ENCODE results near the gene RPL12. TPM values are rescaled to one million over a fixed set of nuclear protein-coding genes. Genes with fewer than 3 reads are reported as not detected.

Gene RPL12
- total RNA-seq = 1,000 to 10,000 TPM in 1 of 2 donors, 100 to 1,000 TPM in 1; 442 to 1,810 TPM
- polyA plus RNA-seq (ENCODE audit: insufficient read length in 2 of 2) = 1,000 to 10,000 TPM in 1 of 2 donors, 100 to 1,000 TPM in 1; 996 to 1,029 TPM
- long read RNA-seq, donor 1, transcript RPL12-201 (7 exons, 633 nt) = major isoform, 665 of 1,763 reads
- long read RNA-seq, donor 1, transcript RPL12-203 (4 exons, 2,275 nt) = minor isoform, 221 of 1,763 reads
- long read RNA-seq, donor 1, partial matches to known transcripts = 862 of 1,763 reads
- long read RNA-seq, donor 1, other reads (novel, unspliced or antisense) = 13 of 1,763 reads
- long read RNA-seq, donor 2, transcript RPL12-203 (4 exons, 2,275 nt) = minor isoform, 126 of 786 reads
- long read RNA-seq, donor 2, transcript RPL12-201 (7 exons, 633 nt) = major isoform, 379 of 786 reads
- long read RNA-seq, donor 2, partial matches to known transcripts = 258 of 786 reads
- long read RNA-seq, donor 2, other reads (novel, unspliced or antisense) = 21 of 786 reads
- long read RNA-seq, donor 3, transcript RPL12-201 (7 exons, 633 nt) = major isoform, 466 of 1,052 reads
- long read RNA-seq, donor 3, transcript RPL12-203 (4 exons, 2,275 nt) = minor isoform, 188 of 1,052 reads
- long read RNA-seq, donor 3, partial matches to known transcripts = 387 of 1,052 reads
- long read RNA-seq, donor 3, other reads (novel, unspliced or antisense) = 10 of 1,052 reads
- long read RNA-seq, donor 4, transcript RPL12-201 (7 exons, 633 nt) = major isoform, 2,834 of 6,874 reads
- long read RNA-seq, donor 4, transcript RPL12-203 (4 exons, 2,275 nt) = minor isoform, 909 of 6,874 reads
- long read RNA-seq, donor 4, transcript RPL12-202 (2 exons, 344 nt) = minor isoform, 11 of 6,874 reads
- long read RNA-seq, donor 4, transcript RPL12-204 (7 exons, 864 nt) = minor isoform, 33 of 6,874 reads
- long read RNA-seq, donor 4, partial matches to known transcripts = 2,905 of 6,874 reads
- long read RNA-seq, donor 4, other reads (novel, unspliced or antisense) = 182 of 6,874 reads

DNA sequence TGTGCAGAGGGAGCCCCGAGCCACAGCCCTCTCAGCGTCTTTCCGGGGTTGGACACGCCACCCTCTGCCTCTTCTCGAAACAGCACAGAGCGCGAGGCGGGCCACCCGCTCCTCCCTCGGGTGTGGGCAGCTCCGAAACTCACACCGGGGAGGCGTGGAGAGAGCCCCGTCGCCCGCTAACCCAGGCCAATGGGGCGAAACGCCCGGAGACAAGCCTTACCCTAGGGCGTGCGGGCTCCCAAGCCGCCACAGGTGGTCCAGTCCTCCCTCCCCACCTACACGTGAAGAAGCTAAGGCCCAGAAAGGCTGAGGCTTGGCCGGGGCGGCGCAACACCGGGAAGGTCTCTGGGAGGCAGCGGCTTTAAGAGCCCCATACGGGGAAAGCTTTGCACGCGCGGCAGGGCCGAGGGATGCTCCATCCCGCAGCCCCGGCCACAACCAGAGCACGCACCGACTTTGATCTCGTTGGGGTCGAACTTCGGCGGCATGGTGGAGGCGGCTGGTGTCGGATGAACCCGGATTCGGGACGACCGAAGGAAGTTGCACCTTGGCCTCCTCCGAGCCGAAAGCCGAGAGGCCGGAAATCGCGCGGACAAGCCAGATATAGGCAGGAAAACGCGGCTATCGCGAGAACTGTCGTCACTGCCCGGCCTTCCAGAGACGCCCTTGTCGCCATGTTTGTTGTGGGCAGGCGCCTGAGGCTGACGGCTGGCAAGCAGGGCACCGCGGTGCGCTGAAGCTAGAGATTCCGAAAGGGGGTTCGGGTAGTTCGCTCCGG, at the start of gene RPL12, which contains the start of gene LRSAM1:
TSS of gene RPL12 (minus strand) at position 577 of the 778 bp plus-strand sequence. CDS start at position 488, 89 bp downstream.
TSS of gene LRSAM1 (plus strand) at position 681 of the 778 bp plus-strand sequence. CDS start 3,018 bp downstream, outside the sequence.
- no peaks in the 10 kb centered on the region for H3K27me3 ChIP-seq (ENCODE audit: control insufficient read depth, insufficient read depth, low read length)
- under 1% methylated on average over 64 of the region's 71 CpGs for WGBS (ENCODE audit: insufficient coverage)
- DNase-seq (ENCODE audit: low read depth in 4 of 6, low spot score in 6 of 6) = peak; percentile 96 to 99 (median 97)
- peak within 1 kb of the TSS; percentile 89 for H3K27ac ChIP-seq (ENCODE audit: low read depth, low read length)
- H3K4me1 ChIP-seq (ENCODE audit: control insufficient read depth, insufficient read depth, low read length) = peaks cover 29% of the 10 kb centered on the region
- no peaks in the 10 kb centered on the region for H3K9me3 ChIP-seq (ENCODE audit: control insufficient read depth, insufficient read depth, low read length)
- peak within 1 kb of the TSS; percentile 96 for H3K4me3 ChIP-seq (ENCODE audit: low read depth, low read length)
- peaks cover 47% of the 10 kb centered on the region for H3K36me3 ChIP-seq (ENCODE audit: control insufficient read depth, insufficient read depth, low read length)

DNA sequence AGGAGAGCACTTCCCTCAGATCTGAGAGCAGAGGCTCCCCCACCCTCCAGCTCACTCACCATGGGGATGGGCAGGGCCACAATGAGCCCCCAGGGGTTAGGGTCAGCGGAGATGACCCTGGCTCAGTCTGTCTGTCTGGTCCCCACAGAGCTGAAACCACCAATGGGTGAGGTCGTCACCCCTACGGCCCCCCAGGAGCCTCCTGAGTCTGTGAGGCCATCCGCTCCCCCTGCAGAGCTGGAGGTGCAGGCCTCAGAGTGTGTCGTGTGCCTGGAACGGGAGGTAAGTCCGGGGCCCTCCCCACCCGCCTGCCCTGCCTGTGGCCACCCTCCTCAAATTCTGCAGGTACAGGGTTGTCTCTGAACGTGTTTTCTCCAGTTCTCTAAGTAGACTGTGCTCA, 49.7 kb upstream of the RPL12 start:
- H3K36me3 ChIP-seq (ENCODE audit: control insufficient read depth, insufficient read depth, low read length) = peaks cover 81% of the 10 kb centered on the region
- 69% methylated on average over 9 of the region's 9 CpGs for WGBS (ENCODE audit: insufficient coverage)

DNA sequence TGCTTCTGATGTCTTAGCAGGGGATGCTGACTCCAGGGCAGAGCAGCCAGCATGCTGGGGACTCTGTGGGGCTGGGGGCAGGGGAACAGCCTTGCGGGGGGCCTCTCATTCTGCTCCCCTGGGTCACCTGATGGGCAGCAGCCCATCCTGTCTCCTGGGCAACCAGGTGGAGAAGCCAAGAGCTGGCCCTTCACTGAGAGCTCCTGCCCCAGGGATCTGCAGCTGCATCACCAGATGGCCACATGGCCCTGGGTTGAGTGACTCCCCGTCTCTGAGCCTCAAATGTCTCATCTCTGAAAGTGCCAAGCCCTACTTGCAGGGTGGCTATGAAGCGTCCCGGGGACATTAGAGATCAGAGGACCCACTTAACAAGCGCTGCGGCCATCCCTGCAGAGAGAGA, 49.2 kb upstream of the RPL12 start:
- no peaks in the 10 kb centered on the region for H3K27me3 ChIP-seq (ENCODE audit: control insufficient read depth, insufficient read depth, low read length)
- H3K9me3 ChIP-seq (ENCODE audit: control insufficient read depth, insufficient read depth, low read length) = no peaks in the 10 kb centered on the region
- H3K4me1 ChIP-seq (ENCODE audit: control insufficient read depth, insufficient read depth, low read length) = peaks cover 5% of the 10 kb centered on the region
- WGBS (ENCODE audit: insufficient coverage) = 65% methylated on average over 4 of the region's 6 CpGs
- DNase-seq (ENCODE audit: low read depth in 4 of 6, low spot score in 6 of 6) = no peak
- H3K27ac ChIP-seq (ENCODE audit: low read depth, low read length) = no peak overlapping the region
- peaks cover 80% of the 10 kb centered on the region for H3K36me3 ChIP-seq (ENCODE audit: control insufficient read depth, insufficient read depth, low read length)
- H3K4me3 ChIP-seq (ENCODE audit: low read depth, low read length) = no peak overlapping the region

More for the DNA sequence above, 49.7 kb upstream of the RPL12 start:
- peaks cover 2% of the 10 kb centered on the region for H3K4me1 ChIP-seq (ENCODE audit: control insufficient read depth, insufficient read depth, low read length)
- no peak for DNase-seq (ENCODE audit: low read depth in 4 of 6, low spot score in 6 of 6)
- H3K27ac ChIP-seq (ENCODE audit: low read depth, low read length) = no peak overlapping the region
- H3K27me3 ChIP-seq (ENCODE audit: control insufficient read depth, insufficient read depth, low read length) = no peaks in the 10 kb centered on the region
- no peak overlapping the region for H3K4me3 ChIP-seq (ENCODE audit: low read depth, low read length)
- no peaks in the 10 kb centered on the region for H3K9me3 ChIP-seq (ENCODE audit: control insufficient read depth, insufficient read depth, low read length)

DNA sequence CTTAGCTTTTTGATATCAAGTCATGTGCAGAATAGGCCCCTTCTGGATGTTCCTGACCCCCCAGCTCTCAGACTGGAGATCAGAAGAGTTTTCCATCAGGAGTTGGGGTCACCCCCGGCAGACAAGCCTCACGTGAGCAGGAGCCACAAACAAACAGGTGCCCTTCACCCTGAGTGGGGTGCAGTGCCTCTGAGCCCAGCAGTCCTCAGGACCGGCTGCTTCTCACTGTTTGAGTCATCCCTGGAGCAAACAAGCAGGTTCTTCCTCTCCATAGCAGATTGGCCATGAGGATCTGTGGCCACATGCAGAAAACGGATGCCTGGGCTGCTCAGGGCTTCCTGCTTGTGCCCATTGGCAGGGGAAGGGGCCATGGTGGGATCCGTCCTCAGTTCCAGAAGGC, 47.1 kb upstream of the RPL12 start:
- WGBS (ENCODE audit: insufficient coverage) = 98% methylated on average over 4 of the region's 5 CpGs
- Histone ChIP-seq H3K4me1 (ENCODE audit: control insufficient read depth, insufficient read depth, low read length) (peaks cover 19% of the 10 kb centered on the region), H3K27me3 (ENCODE audit: control insufficient read depth, insufficient read depth, low read length) (no peaks in the 10 kb centered on the region), H3K9me3 (ENCODE audit: control insufficient read depth, insufficient read depth, low read length) (no peaks in the 10 kb centered on the region), H3K4me3 (ENCODE audit: low read depth, low read length) (no peak overlapping the region), H3K27ac (ENCODE audit: low read depth, low read length) (no peak overlapping the region), H3K36me3 (ENCODE audit: control insufficient read depth, insufficient read depth, low read length) (peaks cover 79% of the 10 kb centered on the region)
- DNase-seq (ENCODE audit: low read depth in 4 of 6, low spot score in 6 of 6) = no peak

DNA sequence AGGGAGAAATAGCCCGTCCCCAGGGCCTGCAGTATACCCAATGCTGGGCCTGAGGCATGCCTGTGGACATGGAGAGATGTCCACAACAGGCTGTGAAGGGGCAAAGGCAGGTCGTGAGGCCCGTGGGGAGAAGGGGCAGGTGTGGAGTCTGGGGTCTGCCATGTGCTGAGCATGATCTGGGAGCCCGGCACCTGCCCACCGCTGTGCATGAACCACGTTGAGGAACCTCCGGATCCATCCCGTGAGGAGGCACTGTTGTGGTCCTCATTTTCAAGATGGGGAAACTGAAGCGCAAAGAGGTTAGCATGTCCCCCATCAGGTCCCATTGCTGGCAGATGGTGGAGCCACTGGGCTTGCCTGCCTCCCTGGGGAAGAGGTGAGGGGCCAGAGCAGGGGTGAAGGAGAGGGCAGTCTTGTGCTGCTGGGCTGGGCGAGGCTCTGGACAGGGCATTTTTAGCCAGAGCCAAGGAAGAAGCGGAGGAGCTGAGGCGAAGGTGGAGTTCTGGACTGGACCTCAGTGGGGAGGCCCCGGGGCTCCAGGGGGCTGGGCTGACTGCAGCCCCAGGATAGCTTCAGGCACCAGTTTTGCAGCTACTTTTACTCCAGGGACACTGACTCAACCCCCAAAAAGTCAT, 46.6 kb upstream of the RPL12 start:
- peaks cover 19% of the 10 kb centered on the region for H3K4me1 ChIP-seq (ENCODE audit: control insufficient read depth, insufficient read depth, low read length)
- no peak for DNase-seq (ENCODE audit: low read depth in 4 of 6, low spot score in 6 of 6)
- no peaks in the 10 kb centered on the region for H3K9me3 ChIP-seq (ENCODE audit: control insufficient read depth, insufficient read depth, low read length)
- no peak overlapping the region for H3K27ac ChIP-seq (ENCODE audit: low read depth, low read length)
- peaks cover 78% of the 10 kb centered on the region for H3K36me3 ChIP-seq (ENCODE audit: control insufficient read depth, insufficient read depth, low read length)
- H3K27me3 ChIP-seq (ENCODE audit: control insufficient read depth, insufficient read depth, low read length) = no peaks in the 10 kb centered on the region
- no peak overlapping the region for H3K4me3 ChIP-seq (ENCODE audit: low read depth, low read length)
- WGBS (ENCODE audit: insufficient coverage) = 96% methylated on average over 13 of the region's 13 CpGs

DNA sequence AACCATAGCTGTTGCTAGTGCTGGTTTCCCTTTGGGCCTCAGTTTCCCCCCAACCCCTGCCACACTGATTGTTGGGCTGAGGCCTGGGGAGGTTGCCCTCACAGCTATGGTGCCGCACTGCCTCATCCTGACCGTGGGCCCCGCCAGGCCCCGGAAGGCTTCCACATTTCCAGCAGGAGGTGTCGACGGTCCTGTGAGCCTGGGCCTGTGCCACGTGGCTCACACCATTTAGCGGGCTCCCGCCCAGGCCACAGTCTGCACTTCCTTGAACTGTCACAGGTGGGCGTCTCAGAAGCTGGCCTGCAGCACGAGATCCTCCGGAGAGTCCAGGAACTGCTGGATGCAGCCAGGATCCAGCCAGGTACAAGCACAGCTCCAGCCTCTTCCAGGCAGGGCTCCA, 45.8 kb upstream of the RPL12 start:
- Histone ChIP-seq H3K36me3 (ENCODE audit: control insufficient read depth, insufficient read depth, low read length) (peaks cover 79% of the 10 kb centered on the region), H3K4me1 (ENCODE audit: control insufficient read depth, insufficient read depth, low read length) (peaks cover 27% of the 10 kb centered on the region), H3K4me3 (ENCODE audit: low read depth, low read length) (no peak overlapping the region), H3K9me3 (ENCODE audit: control insufficient read depth, insufficient read depth, low read length) (no peaks in the 10 kb centered on the region), H3K27me3 (ENCODE audit: control insufficient read depth, insufficient read depth, low read length) (no peaks in the 10 kb centered on the region), H3K27ac (ENCODE audit: low read depth, low read length) (no peak overlapping the region)
- no peak for DNase-seq (ENCODE audit: low read depth in 4 of 6, low spot score in 6 of 6)
- 91% methylated on average over 12 of the region's 12 CpGs for WGBS (ENCODE audit: insufficient coverage)

DNA sequence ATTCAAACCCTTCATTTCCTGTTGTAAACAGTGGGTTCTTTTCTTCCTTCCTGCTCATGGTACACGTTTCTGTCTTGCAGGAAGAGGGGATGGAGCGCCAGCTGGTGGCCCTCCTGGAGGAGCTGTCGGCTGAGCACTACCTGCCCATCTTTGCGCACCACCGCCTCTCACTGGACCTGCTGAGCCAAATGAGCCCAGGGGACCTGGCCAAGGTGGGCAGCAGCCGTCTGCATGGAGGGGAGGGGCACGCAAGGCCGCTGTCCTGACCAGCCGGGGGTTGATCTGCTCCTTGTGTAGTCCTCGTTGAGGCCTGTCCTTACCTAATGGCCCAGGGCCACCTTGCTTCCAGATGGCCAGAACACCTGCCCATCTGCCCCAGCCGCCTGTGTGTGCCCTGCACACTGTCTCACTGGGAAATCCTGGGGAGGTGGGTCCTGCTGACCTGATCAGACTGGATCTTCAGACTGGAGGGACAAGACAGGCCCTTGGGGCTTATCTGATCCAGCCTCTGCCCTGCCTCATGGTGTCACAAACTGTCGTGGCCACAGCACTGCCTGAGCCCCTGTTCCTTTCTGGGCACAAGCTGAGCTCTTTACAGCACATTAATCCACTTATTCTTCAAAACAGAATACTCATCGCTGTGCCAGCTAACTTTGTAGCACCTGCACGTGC, 44.8 kb upstream of the RPL12 start:
- H3K36me3 ChIP-seq (ENCODE audit: control insufficient read depth, insufficient read depth, low read length) = peaks cover 83% of the 10 kb centered on the region
- 84% methylated on average over 14 of the region's 14 CpGs for WGBS (ENCODE audit: insufficient coverage)
- no peak overlapping the region for H3K27ac ChIP-seq (ENCODE audit: low read depth, low read length)
- no peak for DNase-seq (ENCODE audit: low read depth in 4 of 6, low spot score in 6 of 6)
- no peaks in the 10 kb centered on the region for H3K27me3 ChIP-seq (ENCODE audit: control insufficient read depth, insufficient read depth, low read length)
- H3K9me3 ChIP-seq (ENCODE audit: control insufficient read depth, insufficient read depth, low read length) = no peaks in the 10 kb centered on the region
- H3K4me1 ChIP-seq (ENCODE audit: control insufficient read depth, insufficient read depth, low read length) = peaks cover 35% of the 10 kb centered on the region
- no peak overlapping the region for H3K4me3 ChIP-seq (ENCODE audit: low read depth, low read length)

DNA sequence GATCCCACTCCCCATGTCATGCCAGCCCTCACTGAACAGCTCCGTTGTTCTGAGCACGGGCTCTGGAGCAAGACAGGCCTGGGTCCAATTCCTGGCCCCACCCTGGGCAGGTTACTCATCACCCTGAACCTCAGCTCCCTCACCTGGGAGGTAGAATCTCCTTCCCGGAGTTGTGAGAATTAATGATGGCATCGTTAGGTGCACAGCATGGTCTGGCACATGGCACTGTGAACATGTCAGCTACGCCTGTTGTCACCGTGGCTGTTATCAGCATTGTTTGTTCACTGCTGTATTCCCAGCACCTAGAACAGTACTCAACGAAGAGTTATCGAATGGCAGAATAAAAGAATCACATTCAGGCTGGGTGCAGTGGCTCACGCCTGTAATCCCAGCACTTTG, 43.1 kb upstream of the RPL12 start:
- Histone ChIP-seq H3K4me1 (ENCODE audit: control insufficient read depth, insufficient read depth, low read length) (peaks cover 41% of the 10 kb centered on the region), H3K27ac (ENCODE audit: low read depth, low read length) (no peak overlapping the region), H3K9me3 (ENCODE audit: control insufficient read depth, insufficient read depth, low read length) (no peaks in the 10 kb centered on the region), H3K27me3 (ENCODE audit: control insufficient read depth, insufficient read depth, low read length) (no peaks in the 10 kb centered on the region), H3K36me3 (ENCODE audit: control insufficient read depth, insufficient read depth, low read length) (peaks cover 91% of the 10 kb centered on the region), H3K4me3 (ENCODE audit: low read depth, low read length) (no peak overlapping the region)
- WGBS (ENCODE audit: insufficient coverage) = 83% methylated on average over 7 of the region's 9 CpGs
- no peak for DNase-seq (ENCODE audit: low read depth in 4 of 6, low spot score in 6 of 6)
